Fibroblast of lung (primary cell): ENCODE results near the gene FBXO31.

Source experiments
- EZH2 ChIP-seq: IDR thresholded peaks from 2 replicates; pipeline ENCODE4 v1.5.1; 2012; ENCODE audit warnings: low read length, control low read depth, mild to moderate bottlenecking; ENCODE audit errors: missing control alignments
- TF ChIP-seq, protein P1 (sequence below), 2 donors: IDR thresholded peaks in 1 of 2; conservative IDR thresholded peaks in 1 of 2; 1 replicate in 1 of 2; 2 replicates in 1 of 2; pipeline ENCODE4 v1.5.1; 2011 to 2012; ENCODE audit warnings: low read length in 2 of 2, control low read depth in 1 of 2, inconsistent platforms in 1 of 2, low read depth in 1 of 2, mild to moderate bottlenecking in 1 of 2

DNA sequence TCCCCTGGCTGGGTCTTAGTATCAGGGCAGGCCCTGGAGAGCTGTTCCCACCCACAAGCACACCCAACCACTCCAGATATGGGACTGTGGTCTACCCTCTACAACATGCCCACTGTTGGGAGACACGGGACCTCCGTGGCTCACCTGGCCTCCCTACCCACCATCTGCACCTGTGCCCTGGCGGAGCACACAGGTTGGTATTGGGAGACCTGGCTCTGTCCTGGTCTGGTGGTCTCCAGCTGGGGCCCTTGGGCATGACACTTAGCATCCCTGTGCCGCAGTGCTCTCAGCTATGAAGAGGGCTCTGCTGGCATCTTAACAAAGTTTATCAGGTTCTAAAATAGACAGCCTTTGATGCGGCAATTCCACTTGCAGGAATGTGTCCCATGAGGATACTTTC is 72.2 kb downstream of the FBXO31 start:
- TF ChIP-seq, protein P1, sequence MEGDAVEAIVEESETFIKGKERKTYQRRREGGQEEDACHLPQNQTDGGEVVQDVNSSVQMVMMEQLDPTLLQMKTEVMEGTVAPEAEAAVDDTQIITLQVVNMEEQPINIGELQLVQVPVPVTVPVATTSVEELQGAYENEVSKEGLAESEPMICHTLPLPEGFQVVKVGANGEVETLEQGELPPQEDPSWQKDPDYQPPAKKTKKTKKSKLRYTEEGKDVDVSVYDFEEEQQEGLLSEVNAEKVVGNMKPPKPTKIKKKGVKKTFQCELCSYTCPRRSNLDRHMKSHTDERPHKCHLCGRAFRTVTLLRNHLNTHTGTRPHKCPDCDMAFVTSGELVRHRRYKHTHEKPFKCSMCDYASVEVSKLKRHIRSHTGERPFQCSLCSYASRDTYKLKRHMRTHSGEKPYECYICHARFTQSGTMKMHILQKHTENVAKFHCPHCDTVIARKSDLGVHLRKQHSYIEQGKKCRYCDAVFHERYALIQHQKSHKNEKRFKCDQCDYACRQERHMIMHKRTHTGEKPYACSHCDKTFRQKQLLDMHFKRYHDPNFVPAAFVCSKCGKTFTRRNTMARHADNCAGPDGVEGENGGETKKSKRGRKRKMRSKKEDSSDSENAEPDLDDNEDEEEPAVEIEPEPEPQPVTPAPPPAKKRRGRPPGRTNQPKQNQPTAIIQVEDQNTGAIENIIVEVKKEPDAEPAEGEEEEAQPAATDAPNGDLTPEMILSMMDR (conservative IDR thresholded peaks at IDR 0.05 in 1 of 2, IDR thresholded peaks at IDR 0.05 in 1 of 2; ENCODE audit: low read depth in 1 of 2, low read length in 2 of 2) = no peak
- no peak for TF ChIP-seq EZH2
